Measurements from ENCODE around the gene TMEM115.

The TMEM115 gene

DNA sequence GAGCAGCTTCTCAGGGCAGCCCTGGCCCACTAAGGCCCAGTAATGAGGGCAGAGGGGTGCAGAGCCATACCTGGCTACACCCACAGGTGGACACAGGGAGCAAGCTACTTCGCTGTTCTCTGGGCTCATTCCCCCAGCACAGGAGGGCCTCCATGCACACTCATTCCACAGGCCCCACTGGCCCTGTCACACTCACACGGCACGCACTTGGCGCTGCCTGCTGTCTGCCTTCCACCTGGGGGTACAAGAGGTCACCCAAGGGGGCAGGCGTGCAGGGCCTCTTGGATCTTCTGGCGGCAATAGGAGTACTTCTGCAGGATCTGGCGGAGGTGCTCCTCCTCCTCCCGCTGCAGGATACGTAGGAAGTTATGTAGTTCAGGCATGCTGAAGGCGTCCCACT lies 29.0 kb downstream of the TMEM115 start:
- DNase-seq, result no peak

DNA sequence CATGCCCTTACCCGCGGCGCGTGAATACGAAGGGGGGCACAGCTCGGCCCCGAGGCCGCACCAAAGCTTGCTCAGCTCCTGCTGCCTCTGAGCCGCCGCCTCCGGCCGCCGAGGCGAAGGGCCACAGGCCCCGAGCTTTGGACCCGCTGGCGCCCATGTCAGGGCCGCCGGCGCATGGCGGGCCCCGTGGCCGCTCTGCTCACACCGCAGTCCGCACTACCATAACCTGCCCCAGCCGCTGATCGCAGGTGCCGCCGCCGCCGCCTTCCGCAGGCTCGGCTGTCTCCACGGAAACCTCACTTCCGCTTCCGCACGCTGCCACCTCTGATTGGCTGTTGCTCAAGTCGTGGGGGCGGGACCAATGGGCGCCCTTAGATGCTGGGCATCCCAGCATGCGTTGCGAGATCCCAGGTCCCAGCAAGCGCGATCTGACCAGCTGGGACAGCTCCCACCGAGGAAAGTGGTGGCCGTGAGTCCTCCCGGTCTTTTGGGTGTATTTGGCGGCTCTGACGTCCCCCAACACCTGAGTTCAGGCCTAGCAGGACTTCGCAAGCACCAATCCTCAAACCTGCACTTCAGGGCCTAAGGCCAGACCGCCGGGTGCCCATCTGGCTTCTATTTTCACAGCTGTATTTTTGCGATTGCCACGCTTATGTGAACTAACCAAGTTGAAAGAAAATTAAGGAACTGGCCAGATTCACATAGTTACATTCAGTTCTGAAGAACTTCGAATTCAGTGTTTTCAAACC lies 31.2 kb downstream of the TMEM115 start, which contains the start of gene TUSC2:
TUSC2 (minus strand) TSS at position 281 of the 749 bp plus-strand sequence; CDS start at position 157, 124 bp downstream.
- peak; percentile 94 to 96 for DNase-seq

DNA sequence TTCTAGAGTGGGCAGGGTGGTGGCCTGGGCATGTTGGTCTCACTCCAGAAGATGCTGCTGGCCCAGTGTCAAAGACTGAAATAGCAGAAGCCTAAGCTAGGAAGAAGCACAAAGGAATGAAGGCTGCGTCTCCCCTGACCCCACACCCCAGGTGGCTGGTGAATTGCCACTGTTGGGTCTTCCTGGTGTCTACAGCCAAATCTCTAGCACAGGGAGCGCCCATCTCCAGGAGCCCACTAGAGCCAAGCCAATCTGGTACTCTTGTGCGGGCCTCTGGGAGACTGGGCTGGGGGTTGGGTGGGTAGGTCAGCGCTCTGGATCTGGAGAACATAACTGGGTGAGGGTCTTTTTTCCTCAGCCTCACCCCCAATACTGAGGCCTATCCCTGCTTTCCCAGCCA lies 32.2 kb downstream of the TMEM115 start:
- DNase-seq, result no peak

DNA sequence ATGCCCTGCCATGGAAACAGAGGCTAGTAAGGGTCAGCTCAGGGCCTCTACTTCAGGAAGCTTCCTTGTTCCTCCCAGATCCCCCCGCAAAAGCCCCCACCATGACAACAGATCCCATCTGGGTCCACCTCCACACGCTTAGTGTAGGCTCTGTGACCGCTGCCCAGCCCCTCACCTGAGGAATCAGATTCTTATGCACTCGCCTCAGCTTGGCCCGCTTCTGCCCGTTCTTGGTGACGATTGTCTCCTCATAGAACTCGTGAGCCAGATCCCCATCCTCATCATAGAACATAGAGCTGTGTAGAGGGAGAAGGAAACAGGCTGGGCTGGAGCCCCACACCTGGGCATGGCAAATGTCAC lies 33.2 kb downstream of the TMEM115 start:
- DNase-seq, result no peak

DNA sequence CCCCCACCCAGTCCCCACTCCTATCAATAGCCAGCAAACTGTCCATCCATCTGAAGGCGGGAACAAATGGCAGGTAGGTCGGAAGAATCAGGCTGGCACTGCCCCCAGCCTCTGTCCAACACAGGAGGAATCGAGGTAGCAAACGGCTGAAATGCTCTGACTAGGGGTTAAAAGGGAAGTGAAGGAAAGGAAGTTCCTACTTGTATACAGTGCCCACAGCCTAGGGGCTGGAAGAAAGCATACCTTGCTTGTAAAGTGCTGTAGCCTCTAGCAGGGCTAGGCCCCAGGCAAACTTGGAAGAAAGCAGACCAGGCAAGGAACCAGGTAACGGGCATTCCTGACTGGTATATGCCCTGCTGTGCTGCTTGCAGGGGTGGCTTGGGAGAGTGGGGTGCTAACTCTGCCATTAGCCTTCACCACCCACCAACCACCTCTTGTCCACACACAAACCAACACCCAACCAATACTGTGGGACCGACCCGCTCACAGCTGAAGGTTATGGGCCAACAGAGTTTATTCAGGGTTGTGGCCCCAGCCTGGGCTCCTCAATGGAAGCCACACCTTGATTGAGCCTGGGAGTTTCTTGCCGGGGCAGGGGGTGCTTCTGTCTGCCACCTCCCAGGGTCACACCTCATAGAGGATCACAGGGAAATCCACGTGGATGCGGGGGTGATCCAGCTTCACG lies 33.7 kb downstream of the TMEM115 start:
- no peak for DNase-seq

DNA sequence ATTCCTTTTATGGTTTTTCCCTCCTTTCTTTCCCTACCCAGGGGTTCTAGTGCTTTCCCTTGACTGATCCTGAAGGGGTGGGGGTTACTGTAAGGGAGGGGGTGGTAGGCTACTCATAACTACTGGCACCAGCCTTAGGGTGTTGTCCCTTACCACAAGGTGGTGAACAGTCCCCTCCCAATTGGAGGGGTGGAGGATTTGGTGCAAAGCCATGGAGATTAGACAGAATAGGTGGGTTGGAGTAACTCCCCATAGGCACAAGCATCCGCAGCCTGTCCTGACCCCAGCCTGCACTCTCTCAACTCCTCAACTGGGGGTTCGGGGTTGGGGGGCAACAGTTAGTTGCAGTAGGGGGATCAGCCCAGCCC lies 34.2 kb downstream of the TMEM115 start:
- no peak for DNase-seq

DNA sequence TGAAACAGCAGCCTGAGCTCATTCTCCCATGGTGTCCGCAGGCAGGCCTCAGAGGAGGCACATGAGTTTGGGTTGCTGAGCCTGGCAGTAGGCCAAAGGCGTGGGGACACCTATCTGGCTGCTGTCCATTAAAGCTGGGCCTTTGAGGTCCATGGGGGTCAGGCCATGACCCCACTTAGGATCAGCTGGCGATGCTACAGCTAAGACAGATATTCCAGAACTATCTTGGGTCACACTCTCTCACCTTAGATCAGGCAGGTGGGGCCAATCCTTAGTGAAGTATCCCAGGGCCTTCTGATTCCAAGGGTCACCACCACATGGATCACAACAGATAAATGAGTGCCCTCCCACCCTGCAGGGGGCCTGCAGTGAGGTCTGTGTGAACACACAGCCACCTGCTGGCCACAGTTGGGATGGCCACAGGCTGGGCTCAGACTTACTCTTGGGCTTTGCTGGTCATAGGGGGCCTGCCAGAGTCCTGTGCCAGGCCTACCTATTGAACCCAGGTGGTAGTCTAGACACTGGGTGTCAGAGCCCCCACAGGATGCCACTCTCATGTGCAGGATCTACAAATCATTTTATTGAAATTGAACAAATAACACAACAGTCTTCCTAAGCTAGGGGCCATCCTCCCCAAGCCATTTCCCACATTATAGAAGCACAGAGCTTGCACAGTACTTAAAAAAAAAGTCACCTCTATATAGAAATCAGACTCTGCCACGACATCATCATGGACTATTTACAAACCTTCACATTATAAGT lies 34.8 kb downstream of the TMEM115 start:
- DNase-seq, result peak; percentile 59 to 74

DNA sequence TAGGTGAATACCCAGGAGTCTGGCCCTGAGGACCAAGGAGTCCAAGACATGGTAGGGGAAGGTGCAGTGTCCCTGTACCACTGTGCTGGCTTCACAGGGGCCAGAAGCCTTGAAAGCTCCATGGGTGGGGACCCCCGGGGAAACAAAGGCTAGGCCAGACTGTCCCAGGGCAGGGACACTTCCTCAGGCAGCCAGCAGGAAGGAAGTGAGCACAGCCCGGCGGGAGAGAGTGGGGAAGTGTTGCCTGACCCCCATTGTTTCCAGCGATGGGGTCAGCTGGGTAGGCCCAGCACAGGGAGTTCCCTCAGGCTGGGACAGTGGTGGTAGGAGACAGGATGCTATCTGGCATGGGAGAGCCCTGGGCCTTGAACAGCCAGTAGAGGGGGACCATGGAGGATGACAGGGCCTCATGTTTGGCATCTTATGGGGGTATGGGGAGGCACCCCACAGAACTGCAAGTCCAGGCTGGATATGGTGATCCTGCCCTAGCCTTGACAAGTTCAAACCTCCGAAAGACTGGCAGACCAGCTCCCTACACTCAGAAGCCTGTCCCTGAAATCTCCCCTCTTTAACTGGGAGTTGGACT lies 35.6 kb downstream of the TMEM115 start:
- DNase-seq, result no peak

DNA sequence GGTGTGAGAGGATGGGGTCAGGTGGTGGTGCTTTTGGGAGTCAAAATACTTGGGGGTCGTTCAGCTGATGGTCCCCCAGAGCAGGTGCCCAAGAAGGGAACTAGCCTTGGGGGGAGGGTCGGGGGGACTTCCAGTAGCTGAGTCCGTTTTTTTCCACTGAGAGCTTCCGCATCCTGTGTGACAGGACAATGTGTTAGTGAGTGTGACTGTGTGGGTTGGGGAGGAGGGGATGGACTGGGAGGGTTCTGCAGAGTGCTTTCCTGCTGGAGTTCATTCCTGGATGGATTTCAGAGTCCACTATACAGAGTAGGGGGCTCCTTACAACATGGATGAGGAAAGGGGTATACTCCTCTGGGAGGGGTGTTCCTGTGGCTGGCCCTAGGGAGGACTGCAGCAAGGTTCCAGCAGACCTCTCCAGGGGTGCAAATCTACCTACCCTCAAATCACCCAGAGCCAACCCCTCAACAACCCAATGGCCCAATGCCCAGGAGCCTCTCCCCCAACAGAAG lies 36.2 kb downstream of the TMEM115 start:
- DNase-seq, result no peak

DNA sequence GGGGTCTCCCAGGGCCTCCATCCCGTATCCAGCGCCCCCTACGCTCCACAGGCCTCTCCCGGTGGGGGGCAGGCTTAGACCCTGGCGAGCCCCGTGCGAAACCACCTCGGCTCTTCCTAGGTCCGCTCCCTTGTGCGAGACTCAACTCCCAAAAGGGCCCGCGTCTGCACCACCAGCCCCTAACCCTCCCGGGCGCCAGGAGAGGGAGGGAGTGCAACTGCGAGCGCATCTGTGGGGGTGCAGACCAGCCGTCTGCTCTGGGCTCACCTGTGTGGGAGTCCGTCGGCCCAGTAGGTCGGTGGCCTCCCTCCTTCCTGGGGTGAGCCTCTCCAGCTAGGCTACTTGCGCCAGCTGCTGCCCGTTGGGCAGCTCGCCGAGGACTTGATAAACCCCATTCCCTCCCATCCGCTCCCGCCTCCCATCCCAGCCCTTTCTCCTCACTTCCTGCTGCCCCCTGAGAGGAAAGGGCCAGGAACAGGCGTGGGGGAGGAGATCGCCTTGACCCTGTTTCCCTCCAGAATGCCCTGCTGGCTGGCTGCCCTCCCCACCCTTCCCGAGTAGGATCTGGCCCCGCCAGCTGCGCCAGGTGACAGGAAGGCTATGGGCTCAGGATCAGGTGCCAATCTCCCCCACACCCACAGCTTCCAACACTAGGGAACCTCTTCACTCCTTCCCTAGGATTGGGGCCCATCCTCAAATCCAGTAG lies 36.8 kb downstream of the TMEM115 start, which contains the start of gene HYAL2:
HYAL2 (minus strand) TSS at position 360 of the 706 bp plus-strand sequence. CDS start 2,256 bp downstream, outside the sequence.
- no peak for DNase-seq

DNA sequence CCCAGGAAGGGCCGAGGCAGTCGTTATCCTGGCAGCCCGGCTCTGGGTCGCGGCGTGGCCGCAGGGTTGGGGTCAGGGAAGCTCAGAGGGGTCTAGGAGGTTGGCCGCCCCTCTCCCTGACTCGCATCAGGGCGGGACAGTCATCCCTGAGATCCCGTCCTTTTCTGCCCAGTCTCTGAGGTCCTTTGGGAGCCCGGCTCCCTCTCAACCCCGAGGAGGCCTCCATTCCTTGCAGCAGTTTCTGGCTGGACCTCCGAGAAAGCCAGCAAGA lies 37.3 kb downstream of the TMEM115 start:
- no peak for DNase-seq

DNA sequence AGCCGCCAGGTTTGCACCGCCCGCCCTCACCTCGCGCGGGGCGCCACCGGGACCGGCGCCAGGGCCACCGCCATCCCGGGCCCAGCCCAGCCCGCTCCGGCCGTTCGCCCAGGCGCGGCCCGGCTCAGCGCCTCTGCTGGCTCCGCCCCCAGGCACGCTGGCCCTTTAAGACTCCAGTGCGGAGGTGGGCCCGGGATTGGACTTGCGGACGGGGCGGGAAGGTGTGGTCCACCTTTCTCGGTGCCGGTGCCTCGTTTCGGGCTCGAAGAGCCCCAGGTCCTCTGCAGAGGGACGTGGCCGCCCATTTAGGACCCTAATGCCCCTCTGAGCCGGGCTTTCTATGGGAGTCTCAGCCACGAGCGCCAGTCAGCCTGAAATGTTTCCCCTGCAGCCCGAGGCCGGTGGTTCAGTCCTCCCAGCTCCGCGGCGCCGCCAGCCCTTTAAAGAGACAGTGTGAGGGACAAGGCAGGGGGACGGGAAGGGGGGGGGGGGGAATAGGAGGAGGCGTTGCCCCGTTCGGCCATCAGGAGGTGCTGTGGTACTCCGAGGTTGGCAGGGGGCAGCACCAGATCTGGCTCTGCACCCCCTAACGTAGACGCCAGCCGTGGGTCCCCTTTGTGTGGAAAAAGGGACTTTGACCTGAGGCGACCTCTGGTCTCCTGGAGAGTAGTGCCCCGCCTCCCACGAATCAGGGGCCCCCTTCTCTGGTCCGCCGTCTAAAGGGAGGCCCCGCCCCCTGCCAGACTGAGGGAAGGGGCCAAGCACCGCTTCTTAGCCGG lies 37.8 kb downstream of the TMEM115 start:
- peak; percentile 82 to 87 for DNase-seq

DNA sequence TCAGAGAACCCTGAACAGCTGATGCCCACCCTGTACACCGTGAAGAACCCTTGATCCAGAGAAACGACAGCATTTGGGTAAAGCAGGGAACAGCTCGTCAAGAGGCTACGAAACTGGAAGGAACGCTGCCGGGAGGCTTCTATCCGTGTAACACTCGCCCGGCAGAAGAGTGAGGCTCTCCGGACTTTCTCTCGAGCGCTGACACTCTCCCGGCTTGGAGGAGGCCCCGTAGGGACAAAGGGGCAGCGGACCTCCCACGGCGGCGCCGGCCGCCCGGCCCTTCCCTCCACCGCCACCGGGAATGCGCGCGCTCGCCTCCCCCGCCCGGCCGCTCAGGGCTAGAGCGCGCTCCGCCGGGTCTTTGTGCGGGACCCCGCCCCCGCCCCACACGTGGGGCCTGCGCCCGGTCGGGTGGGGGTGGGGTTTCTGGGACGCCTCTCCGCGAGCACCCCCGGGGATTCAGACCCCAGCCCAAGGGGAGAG lies 38.4 kb downstream of the TMEM115 start:
- peak in 1 of 2 donors; percentile 69 for DNase-seq

DNA sequence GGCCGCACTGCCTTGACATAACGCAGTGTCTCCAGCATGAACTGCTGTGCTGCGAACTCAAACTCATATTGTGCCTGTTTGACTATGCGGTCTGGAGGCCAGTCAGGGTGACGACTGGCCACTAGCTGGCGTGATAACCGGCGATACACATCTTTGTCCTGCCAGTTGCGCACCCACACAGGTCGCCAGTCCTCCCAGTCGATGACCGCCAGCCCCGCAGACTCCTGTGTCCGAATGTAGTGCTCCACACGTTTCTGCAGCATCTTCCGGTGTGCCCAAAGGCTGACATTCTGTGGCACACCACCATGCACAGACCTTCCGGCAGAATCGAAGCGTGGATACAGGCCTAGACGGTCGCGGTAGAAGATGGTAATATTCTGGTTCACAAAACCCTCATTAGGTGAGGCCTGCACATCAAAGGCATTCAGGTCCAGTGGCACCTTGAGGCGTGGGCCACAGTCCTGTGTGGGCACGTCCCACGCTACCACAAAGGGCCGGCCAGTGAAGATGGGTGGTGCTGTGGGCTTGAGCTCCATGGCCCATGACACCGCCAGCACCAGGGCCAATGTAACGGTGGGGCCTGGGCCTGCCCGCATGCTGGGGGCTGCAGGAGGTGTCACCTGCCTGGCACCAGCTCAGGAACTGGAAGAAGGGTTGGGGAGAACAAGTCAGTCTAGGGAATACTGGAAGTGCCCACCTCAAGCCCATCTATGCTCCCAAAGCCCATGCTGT lies 39.3 kb downstream of the TMEM115 start:
- no peak for DNase-seq

DNA sequence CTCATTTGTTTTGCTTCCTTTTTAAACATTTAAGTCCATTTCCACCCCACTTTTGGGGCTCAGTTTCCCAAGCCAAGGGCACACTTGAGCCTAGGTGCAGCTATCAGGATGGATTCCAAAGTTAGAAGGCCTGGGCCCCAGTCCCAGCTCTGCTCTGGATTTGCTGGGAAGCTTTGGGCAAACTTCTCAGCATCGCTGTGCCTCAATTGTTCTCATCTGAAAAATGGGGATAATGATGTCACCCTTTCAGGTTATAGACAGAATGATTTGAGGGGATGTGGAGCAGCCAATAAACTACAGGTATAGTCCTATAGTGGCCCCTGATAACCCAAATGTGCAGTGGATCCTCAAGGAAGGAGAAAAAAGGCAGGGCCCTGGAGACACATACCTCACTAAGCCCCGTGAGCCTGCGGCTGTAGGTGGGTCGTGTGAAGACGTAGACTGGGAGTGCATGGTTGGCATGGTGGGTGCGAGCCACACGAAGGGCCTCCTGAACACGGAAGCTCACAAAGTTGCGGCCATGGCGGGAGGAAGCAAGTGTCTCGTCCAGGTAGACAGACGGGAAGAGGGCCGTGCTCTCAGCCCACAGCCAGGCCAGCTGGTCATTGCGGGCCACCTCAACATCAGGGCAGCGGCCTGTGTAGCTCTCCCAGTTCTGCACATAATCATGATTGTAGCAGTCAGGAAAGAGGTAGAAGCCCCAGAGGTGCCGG lies 40.0 kb downstream of the TMEM115 start:
- DNase-seq, result no peak

DNA sequence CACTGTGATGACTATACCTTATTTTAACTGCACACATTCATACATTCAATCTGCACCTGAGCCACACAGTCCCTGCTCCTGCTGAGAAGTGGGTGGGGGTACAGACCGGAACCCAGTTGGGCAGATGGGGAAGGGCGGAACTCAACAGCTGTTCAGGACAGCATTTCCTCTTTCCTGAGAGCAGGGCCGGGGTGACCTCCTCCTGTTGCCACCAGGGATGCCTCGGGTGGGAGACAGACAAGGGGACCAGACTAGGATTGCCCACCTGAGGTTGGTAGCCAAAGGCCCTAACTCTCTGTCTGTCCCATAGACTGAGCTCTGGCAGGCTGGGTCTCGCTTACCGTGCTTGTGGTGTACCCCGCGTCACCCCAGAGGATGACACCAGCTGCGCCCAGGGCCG lies 40.7 kb downstream of the TMEM115 start:
- DNase-seq, result no peak

DNA sequence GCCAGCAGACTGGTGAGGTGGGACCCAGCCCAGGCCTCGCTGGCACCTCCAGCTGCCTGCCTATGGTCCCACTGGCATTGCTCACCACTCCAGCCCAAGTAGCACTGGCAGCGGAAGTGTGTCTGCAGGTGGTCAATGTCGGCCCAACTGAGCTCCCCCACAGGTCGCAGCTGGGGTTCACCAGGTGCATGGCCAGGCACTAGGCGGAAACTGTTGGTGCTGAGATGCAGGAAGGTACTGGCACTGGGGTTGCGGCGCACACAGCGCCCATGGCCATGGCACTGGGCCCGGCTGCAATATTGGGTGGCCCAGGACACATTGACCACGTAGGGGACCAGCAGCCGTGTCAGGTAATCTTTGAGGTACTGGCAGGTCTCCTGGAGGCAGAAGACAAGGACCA lies 41.2 kb downstream of the TMEM115 start:
- DNase-seq, result no peak

DNA sequence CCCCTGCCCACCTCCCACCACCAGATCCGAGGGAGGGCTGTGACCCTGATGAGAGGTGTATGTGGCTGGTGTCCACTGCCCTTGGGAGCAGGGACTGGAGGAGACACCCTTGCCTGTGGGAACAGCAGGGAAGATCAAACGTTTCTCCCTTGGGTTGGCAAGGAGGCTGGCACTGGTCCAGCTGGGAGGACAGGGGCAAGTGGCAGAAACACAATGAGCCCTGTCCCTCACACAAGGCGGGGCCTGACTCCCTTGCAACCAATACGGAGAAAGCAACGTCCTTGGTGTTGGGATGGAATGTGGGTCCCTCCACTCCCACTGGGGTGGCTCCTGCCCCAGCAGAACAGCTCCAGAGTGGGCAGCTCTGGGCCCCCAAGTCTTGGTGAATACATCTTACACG lies 42.0 kb downstream of the TMEM115 start:
- DNase-seq, result no peak

DNA sequence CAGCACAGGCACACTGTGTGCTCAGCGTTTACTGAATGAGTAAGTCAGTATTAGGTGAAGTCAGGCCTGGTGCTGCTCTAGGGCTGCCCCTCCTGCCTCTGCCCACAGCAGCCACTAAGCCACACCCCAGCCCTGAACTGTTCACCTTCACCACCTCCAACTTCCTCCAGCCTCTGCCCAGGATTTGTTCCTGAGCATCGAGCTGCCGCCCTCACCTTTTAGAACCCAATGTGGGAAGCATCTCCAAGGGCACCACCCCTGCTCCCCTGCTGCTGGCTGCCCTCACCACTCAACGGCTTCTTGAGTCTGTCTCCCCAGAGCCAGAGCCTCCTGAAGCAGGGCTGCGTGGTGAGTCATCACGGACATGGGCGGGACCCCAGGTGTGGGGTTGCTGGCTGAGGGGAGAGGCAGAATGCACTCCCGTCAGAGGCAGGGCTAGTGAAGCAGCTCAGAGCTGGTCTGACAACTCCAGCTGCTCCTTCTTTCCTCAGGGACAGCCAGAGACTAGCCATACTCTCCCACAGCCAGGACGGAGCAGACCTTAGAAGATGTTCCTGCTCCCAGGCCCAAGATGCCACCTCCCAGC lies 42.6 kb downstream of the TMEM115 start:
- peak; percentile 53 to 77 for DNase-seq

DNA sequence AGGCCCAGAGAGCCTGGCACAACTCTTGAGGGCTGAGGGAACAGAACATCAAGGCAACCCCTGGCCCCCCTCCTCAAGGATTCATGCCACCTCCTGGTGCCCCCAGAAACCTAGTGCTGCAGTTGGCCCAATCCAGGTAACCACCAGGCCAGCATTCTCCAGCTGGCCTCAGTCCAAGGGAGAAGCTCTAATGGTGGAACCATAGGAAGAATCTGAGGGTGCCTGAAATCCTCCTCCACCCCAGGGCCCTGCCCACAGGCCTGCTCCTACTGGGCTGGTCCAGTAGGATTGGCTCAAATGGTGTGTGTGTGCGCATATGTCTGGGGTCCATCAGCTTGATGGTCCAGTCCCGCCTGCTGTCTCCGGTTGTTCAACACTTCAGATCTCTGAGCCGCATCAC lies 44.5 kb downstream of the TMEM115 start:
- no peak for DNase-seq

Measured in CD4-positive, alpha-beta T cell treated with Interferon alpha-2 for 1 hour (primary cell).